Ovary (tissue), 3 donors: ENCODE measurements around the gene UROC1.

ENCODE experiments used
- EP300 ChIP-seq: sonication (generic); formaldehyde crosslinking; IDR thresholded peaks from one replicate; pipeline ENCODE4 v1.6.1; 2017; ENCODE audit warnings: antibody characterized with exemption
- POLR2A ChIP-seq: fragments of 450-650 bp; IDR thresholded peaks from one replicate; pipeline ENCODE4 v1.6.1; 2017; ENCODE audit warnings: antibody characterized with exemption, mild to moderate bottlenecking, moderate library complexity
- TF ChIP-seq, protein P1 (sequence below), 3 donors: fragments of 450-650 bp in 2 of 3; fragments of 200-600 bp in 1 of 3; IDR thresholded peaks; one replicate each; pipeline versions ENCODE4 v1.5.1 to v1.8.0; 2016 to 2022; ENCODE audit warnings: antibody characterized with exemption in 3 of 3, mild to moderate bottlenecking in 1 of 3
- donor health status: DM: no; HTN: no; CAD: no.

DNA sequence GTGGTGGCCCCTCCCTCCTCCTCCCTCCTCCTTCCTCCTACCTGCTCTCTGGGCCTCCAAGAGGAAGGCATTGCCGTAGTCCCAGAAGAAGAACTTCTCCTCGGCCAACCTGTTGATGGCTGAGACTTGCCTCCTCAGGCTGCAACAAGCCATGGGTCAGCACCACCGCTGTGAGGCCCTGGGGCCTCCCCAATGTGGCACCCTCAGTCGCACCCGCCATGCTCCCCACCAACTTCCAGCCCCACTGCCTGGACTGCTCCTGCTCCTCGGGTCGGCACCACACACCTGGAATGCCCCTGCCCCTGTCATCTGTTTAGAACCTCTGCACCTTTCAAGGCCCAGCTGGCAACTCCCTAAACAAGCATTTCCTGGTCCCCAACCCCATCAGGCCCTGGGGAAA, 17.6 kb downstream of the UROC1 start:
- TF ChIP-seq, protein P1, sequence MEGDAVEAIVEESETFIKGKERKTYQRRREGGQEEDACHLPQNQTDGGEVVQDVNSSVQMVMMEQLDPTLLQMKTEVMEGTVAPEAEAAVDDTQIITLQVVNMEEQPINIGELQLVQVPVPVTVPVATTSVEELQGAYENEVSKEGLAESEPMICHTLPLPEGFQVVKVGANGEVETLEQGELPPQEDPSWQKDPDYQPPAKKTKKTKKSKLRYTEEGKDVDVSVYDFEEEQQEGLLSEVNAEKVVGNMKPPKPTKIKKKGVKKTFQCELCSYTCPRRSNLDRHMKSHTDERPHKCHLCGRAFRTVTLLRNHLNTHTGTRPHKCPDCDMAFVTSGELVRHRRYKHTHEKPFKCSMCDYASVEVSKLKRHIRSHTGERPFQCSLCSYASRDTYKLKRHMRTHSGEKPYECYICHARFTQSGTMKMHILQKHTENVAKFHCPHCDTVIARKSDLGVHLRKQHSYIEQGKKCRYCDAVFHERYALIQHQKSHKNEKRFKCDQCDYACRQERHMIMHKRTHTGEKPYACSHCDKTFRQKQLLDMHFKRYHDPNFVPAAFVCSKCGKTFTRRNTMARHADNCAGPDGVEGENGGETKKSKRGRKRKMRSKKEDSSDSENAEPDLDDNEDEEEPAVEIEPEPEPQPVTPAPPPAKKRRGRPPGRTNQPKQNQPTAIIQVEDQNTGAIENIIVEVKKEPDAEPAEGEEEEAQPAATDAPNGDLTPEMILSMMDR (IDR thresholded peaks at IDR 0.05), result no peak
- TF ChIP-seq POLR2A (no peak), EP300 (no peak)
